Mucosa of stomach (tissue), 1 donor: ENCODE measurements around the gene CD164.

ENCODE experiments used
- H3K27me3 ChIP-seq: one replicate; pipeline ENCODE4 v1.7.0; 2013; ENCODE audit warnings: mild to moderate bottlenecking, low read length; ENCODE audit not compliant: control insufficient read depth, insufficient read depth
- H3K36me3 ChIP-seq: one replicate; pipeline ENCODE4 v1.7.0; 2013; ENCODE audit warnings: low read length; ENCODE audit not compliant: control insufficient read depth, insufficient read depth
- H3K4me1 ChIP-seq: one replicate; pipeline ENCODE4 v1.7.0; 2013; ENCODE audit warnings: mild to moderate bottlenecking, low read length; ENCODE audit not compliant: control insufficient read depth, insufficient read depth
- H3K4me3 ChIP-seq: one replicate; pipeline ENCODE4 v1.7.0; 2013; ENCODE audit warnings: low read length
- H3K9ac ChIP-seq: one replicate; pipeline ENCODE4 v1.7.0; 2013; ENCODE audit warnings: mild to moderate bottlenecking, low read length, moderate library complexity
- H3K9me3 ChIP-seq: one replicate; pipeline ENCODE4 v1.7.0; 2013; ENCODE audit warnings: mild to moderate bottlenecking, low read length, moderate library complexity; ENCODE audit not compliant: control insufficient read depth
- donor health status: Pancreatic carcinoma.

The CD164 gene

DNA sequence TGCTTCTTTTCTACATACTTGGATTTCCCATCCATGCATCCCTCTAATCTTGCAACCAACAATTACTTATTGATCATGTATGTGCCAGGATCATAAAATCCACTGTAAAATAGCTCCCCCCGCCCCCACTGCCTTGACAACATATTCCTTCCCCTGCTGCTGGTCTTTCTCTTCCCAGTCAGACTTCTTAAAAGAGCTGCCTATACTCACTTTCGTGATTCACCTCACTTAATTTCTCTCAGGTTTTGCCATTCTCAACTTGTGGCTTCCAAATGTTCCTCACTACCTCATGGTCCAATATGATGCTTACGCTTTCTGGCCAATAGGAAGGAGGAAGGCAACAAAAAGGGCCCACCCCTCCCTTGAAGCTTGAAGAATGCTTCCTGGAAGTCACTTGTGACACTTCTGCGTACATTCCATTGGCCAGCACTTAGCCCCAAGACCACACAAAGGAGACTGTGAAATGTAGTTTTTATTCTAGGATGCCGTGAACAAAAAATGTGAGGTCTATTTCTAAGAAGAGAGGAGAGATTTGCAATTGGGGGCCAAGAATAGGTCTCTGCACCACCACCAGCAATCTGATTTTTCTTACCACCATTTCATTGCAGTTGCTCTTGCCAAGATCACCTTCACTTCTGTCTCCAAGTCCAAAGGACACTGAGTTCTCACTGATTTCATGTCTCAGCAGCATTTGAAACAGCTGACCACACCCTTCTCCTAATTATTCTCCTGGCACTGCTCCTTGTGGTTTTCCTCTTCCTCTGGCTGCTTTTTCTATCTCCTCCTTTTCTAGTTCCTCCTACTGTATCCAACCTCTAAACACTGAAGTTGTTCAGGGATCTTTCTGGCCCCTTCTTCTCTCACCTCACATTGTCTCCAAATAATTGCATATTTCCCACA is 30.8 kb downstream of the CD164 start:
- Histone ChIP-seq H3K4me3 (no peak overlapping the region), H3K27me3 (no peaks in the 10 kb centered on the region), H3K9me3 (no peaks in the 10 kb centered on the region), H3K4me1 (peaks cover 50% of the 10 kb centered on the region), H3K36me3 (no peaks in the 10 kb centered on the region), H3K9ac (no peak overlapping the region)

- Histone ChIP-seq H3K36me3 (no peaks in the 10 kb centered on the region), H3K9me3 (no peaks in the 10 kb centered on the region), H3K4me3 (no peak overlapping the region), H3K4me1 (peaks cover 51% of the 10 kb centered on the region), H3K9ac (peak overlapping the region; percentile 46), H3K27me3 (no peaks in the 10 kb centered on the region)
Measured at GRCh38 chr6:109349419-109349987, 32.8 kb downstream of the CD164 start.

DNA sequence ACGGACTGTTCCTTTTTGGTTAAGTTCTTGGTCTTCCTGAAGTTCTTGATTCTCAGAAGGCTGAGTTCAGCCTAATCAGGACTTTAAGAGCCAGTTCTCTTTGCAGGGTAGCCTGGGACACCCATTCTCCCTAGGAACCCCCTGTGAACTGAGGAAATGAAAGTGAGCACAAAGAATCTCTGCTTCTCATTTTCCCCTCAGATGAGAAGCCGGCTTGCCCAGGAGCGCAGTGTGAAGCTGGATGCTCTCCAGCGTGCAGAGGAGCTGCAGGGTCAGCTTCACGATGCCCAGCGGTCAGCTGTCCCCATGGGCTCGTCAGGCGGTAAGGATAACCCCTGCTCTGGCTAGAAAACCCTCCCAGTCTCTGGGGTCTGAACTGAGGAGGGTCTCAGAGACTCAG is 34.0 kb downstream of the CD164 start:
- no peaks in the 10 kb centered on the region for H3K36me3 ChIP-seq
- H3K9ac ChIP-seq, result no peak overlapping the region
- H3K9me3 ChIP-seq, result no peaks in the 10 kb centered on the region
- no peak overlapping the region for H3K4me3 ChIP-seq
- peaks cover 64% of the 10 kb centered on the region for H3K4me1 ChIP-seq
- H3K27me3 ChIP-seq, result no peaks in the 10 kb centered on the region

DNA sequence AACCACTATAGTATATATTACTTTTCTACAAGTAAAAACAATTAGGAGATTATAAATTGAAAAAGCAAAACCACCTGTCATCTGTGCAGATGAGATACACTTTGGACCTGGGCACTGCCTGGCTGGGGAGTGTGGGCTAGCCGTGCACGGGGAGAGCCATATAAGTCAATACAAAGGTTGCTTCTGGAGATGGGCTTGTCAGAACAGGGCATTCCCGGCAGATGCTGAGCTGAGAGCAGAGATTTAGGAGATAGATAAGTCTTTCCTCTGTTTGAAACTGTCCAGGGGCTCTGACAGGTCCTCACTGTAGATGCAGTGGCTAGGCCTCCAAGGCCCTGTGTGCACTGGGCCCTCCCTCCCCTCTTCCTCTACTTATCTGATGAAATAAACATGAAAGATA is 34.5 kb downstream of the CD164 start:
- Histone ChIP-seq H3K36me3 (no peaks in the 10 kb centered on the region), H3K27me3 (no peaks in the 10 kb centered on the region), H3K9ac (no peak overlapping the region), H3K4me3 (no peak overlapping the region), H3K9me3 (no peaks in the 10 kb centered on the region), H3K4me1 (peaks cover 69% of the 10 kb centered on the region)

DNA sequence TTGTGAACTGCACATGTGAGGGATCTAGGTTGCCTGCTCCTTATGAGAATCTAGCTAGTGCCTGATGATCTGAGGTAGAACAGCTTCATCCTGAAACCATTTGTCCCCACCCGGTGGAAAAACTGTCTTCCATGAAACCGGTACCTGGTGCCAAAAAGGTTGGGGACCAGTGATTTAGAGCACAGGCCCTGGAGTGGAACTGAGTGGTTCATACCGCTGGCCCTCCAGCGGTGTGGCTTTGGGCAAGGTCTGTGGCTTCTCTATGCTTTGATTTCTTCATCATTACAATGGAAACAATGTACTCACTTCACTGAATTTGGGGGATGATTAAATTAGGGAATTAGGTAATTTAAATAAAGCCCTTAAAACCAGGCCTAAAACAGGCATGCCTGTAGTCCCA is 36.3 kb downstream of the CD164 start:
- no peak overlapping the region for H3K9ac ChIP-seq
- H3K27me3 ChIP-seq, result no peaks in the 10 kb centered on the region
- H3K36me3 ChIP-seq, result no peaks in the 10 kb centered on the region
- peaks cover 61% of the 10 kb centered on the region for H3K4me1 ChIP-seq
- H3K9me3 ChIP-seq, result no peaks in the 10 kb centered on the region
- H3K4me3 ChIP-seq, result no peak overlapping the region

GRCh38 chr6:109344226-109344625 is 38.0 kb downstream of the CD164 start:
- peaks cover 48% of the 10 kb centered on the region for H3K4me1 ChIP-seq
- no peaks in the 10 kb centered on the region for H3K36me3 ChIP-seq
- H3K9ac ChIP-seq, result peak overlapping the region; percentile 41
- no peaks in the 10 kb centered on the region for H3K27me3 ChIP-seq
- H3K9me3 ChIP-seq, result no peaks in the 10 kb centered on the region
- no peak overlapping the region for H3K4me3 ChIP-seq

- Histone ChIP-seq H3K4me1 (peaks cover 41% of the 10 kb centered on the region), H3K36me3 (no peaks in the 10 kb centered on the region), H3K9ac (peak overlapping the region; percentile 41), H3K4me3 (no peak overlapping the region), H3K9me3 (no peaks in the 10 kb centered on the region), H3K27me3 (no peaks in the 10 kb centered on the region)
Measured at GRCh38 chr6:109343518-109343917, 38.7 kb downstream of the CD164 start.

DNA sequence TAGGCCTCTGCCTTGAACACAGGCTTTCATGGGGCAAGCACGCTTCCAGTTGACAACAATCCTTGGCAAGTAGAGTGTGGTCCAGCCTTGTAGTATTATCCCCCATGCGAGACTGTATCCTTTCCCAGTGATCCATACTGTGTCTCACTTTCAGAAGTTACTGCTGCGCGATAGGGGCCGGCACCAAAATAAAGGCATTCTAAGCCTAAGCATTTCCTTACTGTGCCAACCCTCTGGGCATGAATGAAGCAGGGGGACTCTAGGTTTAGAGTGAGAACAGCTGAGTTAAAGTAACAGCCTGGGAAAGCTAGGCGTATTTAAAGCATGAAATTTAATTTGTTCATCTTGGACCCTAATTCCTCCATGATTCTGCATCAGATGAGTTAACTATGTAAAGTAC is 39.4 kb downstream of the CD164 start:
- no peak overlapping the region for H3K9ac ChIP-seq
- no peaks in the 10 kb centered on the region for H3K27me3 ChIP-seq
- H3K9me3 ChIP-seq, result no peaks in the 10 kb centered on the region
- no peak overlapping the region for H3K4me3 ChIP-seq
- peaks cover 35% of the 10 kb centered on the region for H3K4me1 ChIP-seq
- no peaks in the 10 kb centered on the region for H3K36me3 ChIP-seq

DNA sequence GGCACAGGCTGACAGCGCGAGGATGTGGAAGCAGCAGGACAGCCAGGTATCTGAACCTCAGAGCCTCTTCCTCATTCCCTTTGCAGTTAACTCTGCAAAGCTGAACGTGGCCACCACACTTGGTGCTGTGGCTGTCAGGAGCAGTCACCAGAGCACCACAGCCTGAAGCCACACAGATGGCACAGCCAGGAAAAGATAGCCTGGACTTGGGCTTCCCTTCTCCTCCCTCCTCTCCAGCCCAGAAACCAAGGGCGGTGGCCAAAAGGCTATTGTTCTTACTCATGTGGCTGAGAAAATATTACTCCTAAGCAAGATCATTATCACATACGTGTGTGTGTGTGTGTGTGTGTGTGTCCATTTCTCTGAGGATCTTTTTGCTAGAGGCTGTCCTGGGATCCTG is 39.8 kb downstream of the CD164 start:
- Histone ChIP-seq H3K9me3 (no peaks in the 10 kb centered on the region), H3K4me3 (no peak overlapping the region), H3K27me3 (no peaks in the 10 kb centered on the region), H3K9ac (no peak overlapping the region), H3K36me3 (no peaks in the 10 kb centered on the region), H3K4me1 (peaks cover 33% of the 10 kb centered on the region)

DNA sequence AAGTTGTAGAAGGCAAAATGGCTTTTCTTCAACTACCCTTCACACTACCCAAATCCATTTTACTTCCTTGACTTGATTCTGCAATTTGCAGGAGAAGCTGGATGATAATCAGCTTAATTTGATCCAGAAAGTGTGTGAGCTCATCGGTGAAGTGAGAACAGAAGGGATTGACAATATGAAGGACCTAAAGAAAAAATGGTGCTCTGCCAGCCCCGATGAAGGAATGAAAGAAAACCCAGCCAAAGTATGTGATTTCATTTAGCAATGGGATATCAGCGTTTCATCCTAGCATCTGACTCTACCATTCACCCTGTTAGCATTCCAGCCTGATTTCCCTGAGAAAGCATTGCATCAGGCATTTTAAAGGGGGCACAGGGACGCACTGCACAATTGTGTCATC is 41.5 kb downstream of the CD164 start:
- H3K9ac ChIP-seq, result no peak overlapping the region
- peaks cover 49% of the 10 kb centered on the region for H3K4me1 ChIP-seq
- H3K4me3 ChIP-seq, result no peak overlapping the region
- H3K9me3 ChIP-seq, result no peaks in the 10 kb centered on the region
- H3K27me3 ChIP-seq, result no peaks in the 10 kb centered on the region
- H3K36me3 ChIP-seq, result no peaks in the 10 kb centered on the region

DNA sequence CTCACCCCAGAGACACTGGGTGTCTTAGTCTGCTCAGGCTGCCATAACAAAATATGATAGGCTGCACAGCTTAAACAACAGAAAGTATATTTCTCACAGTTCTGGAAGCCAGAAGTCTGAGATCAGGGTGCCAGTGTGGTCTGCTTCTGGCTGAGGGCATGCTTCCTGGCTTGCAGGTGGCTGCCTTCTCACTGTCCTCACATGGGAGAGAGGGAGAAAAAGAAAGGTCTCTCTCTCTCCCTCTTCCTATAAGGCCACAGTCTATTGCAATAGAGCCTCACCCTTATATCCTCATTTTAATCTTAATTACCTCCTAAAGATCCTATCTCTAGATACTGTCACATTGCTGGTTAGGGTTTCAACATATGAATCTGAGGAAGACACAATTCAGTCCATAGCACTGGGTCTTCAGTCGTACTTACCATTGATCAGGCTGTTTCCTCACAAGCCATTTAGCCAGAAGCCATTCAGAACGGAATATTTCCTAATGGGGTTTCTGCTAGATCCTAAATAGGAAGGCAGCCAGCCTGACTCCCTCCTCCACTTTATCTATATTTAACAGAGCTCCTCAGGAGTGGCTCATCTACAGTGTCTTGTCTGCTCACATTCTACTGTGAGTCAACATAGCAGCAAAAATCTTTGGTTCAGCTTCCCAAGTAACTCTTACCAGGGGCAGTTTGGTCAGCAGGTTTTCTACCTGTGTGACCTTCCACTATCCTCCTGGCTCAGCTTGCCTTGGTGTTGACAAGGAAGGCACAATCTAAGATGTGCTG is 42.2 kb downstream of the CD164 start:
- Histone ChIP-seq H3K9me3 (no peaks in the 10 kb centered on the region), H3K9ac (no peak overlapping the region), H3K4me1 (peaks cover 56% of the 10 kb centered on the region), H3K27me3 (no peaks in the 10 kb centered on the region), H3K36me3 (no peaks in the 10 kb centered on the region), H3K4me3 (no peak overlapping the region)
